GM12801 (cell line): ENCODE results near the gene PDZK1.

Experiments used
- CTCF ChIP-seq: IDR thresholded peaks from one replicate; pipeline ENCODE4 v1.5.1; 2011; ENCODE audit warnings: control low read depth; ENCODE audit not compliant: insufficient read length; ENCODE audit errors: extremely low read depth

PDZK1 gene

GRCh38 chr1:145702826-145703225 is 4.3 kb downstream of the PDZK1 start:
- no peak for TF ChIP-seq CTCF

GRCh38 chr1:145702052-145702451 is 5.1 kb downstream of the PDZK1 start:
- no peak for TF ChIP-seq CTCF

GRCh38 chr1:145701306-145701862 is 5.8 kb downstream of the PDZK1 start:
- no peak for TF ChIP-seq CTCF

- TF ChIP-seq CTCF, result no peak
These were observed 10.6 kb downstream of the PDZK1 start for GRCh38 chr1:145696630-145696960.

- no peak for TF ChIP-seq CTCF
These were observed 11.1 kb downstream of the PDZK1 start for GRCh38 chr1:145695821-145696629.

GRCh38 chr1:145692785-145693443 is 14.3 kb downstream of the PDZK1 start:
- no peak for TF ChIP-seq CTCF

- no peak for TF ChIP-seq CTCF
These were observed 16.3 kb downstream of the PDZK1 start for GRCh38 chr1:145690587-145691558.
